Neural crest cell (in vitro differentiated cells): ENCODE measurements around the gene MRAS. TPM values are rescaled to one million over a fixed set of nuclear protein-coding genes. Genes with fewer than 3 reads are reported as not detected.

Experiments
- DNase-seq: peaks from one replicate; pipeline ENCODE4 v3.0.0; 2021; ENCODE audit warnings: low read depth, mixed read lengths, low spot score
- H3K27ac Mint-ChIP-seq: one replicate; pipeline ENCODE4 v1.8.0; 2021; ENCODE audit warnings: mild to moderate bottlenecking, mixed read lengths; ENCODE audit not compliant: unreplicated experiment
- H3K27me3 Mint-ChIP-seq: 2 replicates; pipeline ENCODE4 v1.8.0; 2021; ENCODE audit warnings: low read depth, mild to moderate bottlenecking, mixed read lengths
- H3K36me3 Mint-ChIP-seq: 2 replicates; pipeline ENCODE4 v1.8.0; 2021; ENCODE audit warnings: low read depth, mild to moderate bottlenecking, mixed read lengths
- H3K4me1 Mint-ChIP-seq: 2 replicates; pipeline ENCODE4 v1.8.0; 2021; ENCODE audit warnings: mixed read lengths
- H3K4me3 Mint-ChIP-seq: one replicate; pipeline ENCODE4 v1.8.0; 2021; ENCODE audit warnings: mild to moderate bottlenecking, mixed read lengths
- H3K9me3 Mint-ChIP-seq: 2 replicates; pipeline ENCODE4 v1.8.0; 2021; ENCODE audit warnings: mixed read lengths
- CTCF ChIP-seq: fragments of 200-600 bp; sonication (generic); conservative IDR thresholded peaks from 2 replicates; pipeline ENCODE4 v1.5.0; 2021; ENCODE audit warnings: antibody characterized with exemption, mild to moderate bottlenecking
- total RNA-seq: library from RNA; stranded (reverse); gene quantifications from 2 replicates; pipeline ENCODE4 v1.2.1, GENCODE V29; 2021

Gene MRAS
- total RNA-seq, 1 donor from 2014 or later = 27.0 TPM

- H3K4me1 Mint-ChIP-seq = peaks cover 15% of the 10 kb centered on the region
- no peaks in the 10 kb centered on the region for H3K27me3 Mint-ChIP-seq
- no peak for TF ChIP-seq CTCF
- no peak for DNase-seq
- H3K27ac Mint-ChIP-seq = no peak overlapping the region
- peaks cover 2% of the 10 kb centered on the region for H3K9me3 Mint-ChIP-seq
- H3K36me3 Mint-ChIP-seq = peaks cover 3% of the 10 kb centered on the region
- H3K4me3 Mint-ChIP-seq = no peak overlapping the region
These were observed 19.5 kb downstream of the MRAS start for GRCh38 chr3:138367911-138368310.

- Mint-ChIP-seq H3K36me3 (peaks cover 7% of the 10 kb centered on the region), H3K9me3 (peaks cover 2% of the 10 kb centered on the region), H3K27me3 (no peaks in the 10 kb centered on the region), H3K27ac (no peak overlapping the region), H3K4me1 (peaks cover 15% of the 10 kb centered on the region), H3K4me3 (no peak overlapping the region)
- no peak for DNase-seq
- no peak for TF ChIP-seq CTCF
These were observed 20.9 kb downstream of the MRAS start for GRCh38 chr3:138369151-138369900.

GRCh38 chr3:138370321-138370720, 21.9 kb downstream of the MRAS start:
- Mint-ChIP-seq H3K9me3 (peaks cover 2% of the 10 kb centered on the region), H3K4me1 (peaks cover 15% of the 10 kb centered on the region), H3K36me3 (peaks cover 10% of the 10 kb centered on the region), H3K4me3 (no peak overlapping the region), H3K27ac (no peak overlapping the region), H3K27me3 (no peaks in the 10 kb centered on the region)
- no peak for TF ChIP-seq CTCF
- DNase-seq = no peak

GRCh38 chr3:138371070-138371965, 22.9 kb downstream of the MRAS start:
- peaks cover 10% of the 10 kb centered on the region for H3K36me3 Mint-ChIP-seq
- no peak for TF ChIP-seq CTCF
- H3K4me1 Mint-ChIP-seq = peaks cover 15% of the 10 kb centered on the region
- no peak overlapping the region for H3K4me3 Mint-ChIP-seq
- no peaks in the 10 kb centered on the region for H3K27me3 Mint-ChIP-seq
- DNase-seq = no peak
- peaks cover 2% of the 10 kb centered on the region for H3K9me3 Mint-ChIP-seq
- H3K27ac Mint-ChIP-seq = no peak overlapping the region

- H3K4me3 Mint-ChIP-seq = no peak overlapping the region
- H3K9me3 Mint-ChIP-seq = peaks cover 2% of the 10 kb centered on the region
- no peaks in the 10 kb centered on the region for H3K27me3 Mint-ChIP-seq
- H3K4me1 Mint-ChIP-seq = peaks cover 6% of the 10 kb centered on the region
- TF ChIP-seq CTCF = no peak
- no peak overlapping the region for H3K27ac Mint-ChIP-seq
- H3K36me3 Mint-ChIP-seq = peaks cover 10% of the 10 kb centered on the region
- no peak for DNase-seq
These were observed 24.8 kb downstream of the MRAS start for GRCh38 chr3:138373087-138373735.
